HG02970 (cell line): Measurements from ENCODE around the gene NLK.

Experiments used
- ATAC-seq: cut with Tn5 transposase; IDR thresholded peaks from one replicate; pipeline ENCODE4 v1.9.1; 2021; ENCODE audit warnings: mild to moderate bottlenecking, moderate library complexity, moderate number of reproducible peaks; ENCODE audit not compliant: unreplicated experiment, low FRiP score

The NLK gene

DNA sequence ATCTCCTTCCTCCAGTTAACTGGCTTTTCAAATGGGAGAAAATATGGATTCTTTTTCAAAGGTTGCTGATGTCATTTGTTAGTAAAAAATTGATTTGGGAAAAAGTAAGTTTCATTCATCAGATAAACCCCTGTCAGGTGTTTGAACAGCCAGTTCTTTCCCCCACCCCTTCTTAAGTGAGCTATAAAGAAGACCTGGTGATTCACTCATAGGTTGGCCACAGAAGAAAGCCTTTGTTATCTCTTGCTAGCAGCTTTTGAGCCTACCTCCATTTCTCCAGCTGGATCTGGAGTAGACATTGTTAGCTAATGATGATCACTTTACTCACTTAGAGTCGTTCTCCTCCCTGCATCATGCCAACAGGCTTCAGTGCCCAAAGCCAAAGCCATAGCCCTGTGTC, 63.0 kb downstream of the NLK start:
- ATAC-seq, result no peak

GRCh38 chr17:28110184-28110583, 67.7 kb downstream of the NLK start:
- ATAC-seq, result no peak

DNA sequence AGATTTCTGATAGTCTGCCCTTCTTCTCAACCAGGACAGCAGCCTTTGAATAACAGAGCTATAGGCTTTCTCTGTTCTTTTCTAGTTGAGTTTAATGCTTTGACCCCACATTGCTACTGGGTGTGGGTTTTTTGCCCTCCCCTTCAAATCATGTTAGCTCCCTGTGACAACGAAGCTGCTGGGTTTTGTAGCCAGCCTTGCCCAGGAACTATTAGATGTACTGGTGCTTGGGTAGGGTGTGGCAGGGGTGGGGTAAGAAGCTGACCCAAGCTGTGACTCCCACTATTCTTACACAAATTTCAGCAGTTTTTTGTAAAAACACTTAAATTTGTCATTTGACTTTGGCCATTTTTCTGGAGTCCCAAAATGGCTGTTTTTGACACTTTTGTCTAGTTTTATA, 69.7 kb downstream of the NLK start:
- no peak for ATAC-seq

DNA sequence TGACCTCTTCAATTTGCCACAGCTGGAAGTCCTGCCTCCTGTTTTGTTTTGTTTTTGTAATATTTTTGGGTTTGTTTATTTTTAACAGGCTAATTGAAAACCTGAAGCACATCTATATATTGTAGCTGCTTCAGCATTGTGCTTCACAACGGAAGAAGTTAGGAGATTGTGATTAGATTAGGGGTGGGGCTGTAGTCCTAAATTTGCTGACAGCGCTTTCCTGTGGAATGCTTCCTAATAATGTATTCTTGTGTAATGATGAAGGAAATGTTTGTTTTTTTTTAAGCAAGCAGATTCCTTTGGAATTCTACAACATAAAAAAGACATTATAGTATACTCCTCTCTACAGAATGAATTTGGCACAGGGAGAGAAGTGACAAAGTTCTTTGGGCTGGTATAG, 70.1 kb downstream of the NLK start:
- ATAC-seq, result no peak

DNA sequence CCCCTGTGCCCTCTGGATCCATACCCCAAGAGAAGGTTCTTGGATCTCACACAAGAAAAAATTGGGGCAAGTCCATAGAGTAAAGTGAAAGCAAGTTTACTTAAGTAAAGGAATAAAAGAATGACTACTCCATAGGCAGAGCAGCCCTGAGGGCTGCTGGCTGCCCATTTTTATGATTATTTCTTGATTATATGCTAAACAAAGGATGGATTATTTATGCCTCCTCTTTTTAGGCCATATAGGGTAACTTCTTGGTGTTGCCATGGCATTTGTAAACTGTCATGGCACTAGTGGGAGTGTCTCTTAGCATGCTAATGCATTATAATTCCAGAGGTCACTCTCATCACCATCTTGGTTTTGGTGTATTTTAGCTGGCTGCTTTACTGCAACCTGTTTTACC, 70.8 kb downstream of the NLK start:
- ATAC-seq, result no peak

DNA sequence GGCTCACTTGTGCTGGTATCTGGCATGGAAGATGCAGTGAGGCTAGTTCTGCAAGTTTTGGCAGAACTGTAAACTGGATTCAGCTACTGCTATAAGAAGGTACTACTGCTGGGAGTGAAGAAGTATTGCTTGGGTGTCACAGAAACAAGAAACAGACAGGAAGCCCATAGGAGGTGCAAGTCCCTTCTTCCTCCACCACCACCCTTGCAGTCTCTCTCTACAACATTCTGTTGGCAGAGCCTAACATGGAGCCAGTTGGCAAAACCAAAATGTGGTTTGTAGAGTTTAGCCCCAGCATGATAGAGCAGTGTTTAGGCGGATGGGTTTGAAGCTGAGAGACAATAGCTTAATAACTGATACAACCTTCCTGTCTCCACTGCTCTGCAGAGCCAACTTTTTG, 72.6 kb downstream of the NLK start:
- no peak for ATAC-seq

- ATAC-seq, result no peak
Measured at GRCh38 chr17:28117304-28117703, 74.8 kb downstream of the NLK start.

- no peak for ATAC-seq
Measured at GRCh38 chr17:28118362-28118761, 75.9 kb downstream of the NLK start.

- no peak for ATAC-seq
Measured at GRCh38 chr17:28119046-28119445, 76.6 kb downstream of the NLK start.

GRCh38 chr17:28119560-28119959, 77.1 kb downstream of the NLK start:
- no peak for ATAC-seq

- ATAC-seq, result no peak
Measured at GRCh38 chr17:28120766-28121165, 78.3 kb downstream of the NLK start.

DNA sequence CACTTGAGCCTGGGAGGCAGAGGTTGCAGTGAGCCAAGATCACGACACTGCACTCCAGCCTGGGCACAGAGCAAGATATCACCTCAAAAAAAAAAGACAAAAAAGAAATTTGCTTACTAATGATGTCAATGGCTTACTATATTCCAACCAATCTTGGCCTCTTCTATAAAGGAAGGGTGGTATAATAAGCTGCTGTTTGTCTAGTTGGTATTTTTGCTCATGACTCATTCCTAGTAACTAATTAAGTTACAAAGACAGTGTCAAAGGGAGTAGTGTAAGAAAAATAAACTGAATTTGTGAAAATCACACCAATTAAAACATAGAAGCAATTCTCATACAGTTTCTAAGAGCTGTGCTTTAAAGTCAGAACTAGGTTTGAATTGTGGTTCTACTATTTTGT, 82.5 kb downstream of the NLK start:
- no peak for ATAC-seq

GRCh38 chr17:28125526-28126378, 83.3 kb downstream of the NLK start:
- no peak for ATAC-seq

- no peak for ATAC-seq
Measured at GRCh38 chr17:28127196-28127595, 84.7 kb downstream of the NLK start.

- no peak for ATAC-seq
Measured at GRCh38 chr17:28128779-28129178, 86.3 kb downstream of the NLK start.

DNA sequence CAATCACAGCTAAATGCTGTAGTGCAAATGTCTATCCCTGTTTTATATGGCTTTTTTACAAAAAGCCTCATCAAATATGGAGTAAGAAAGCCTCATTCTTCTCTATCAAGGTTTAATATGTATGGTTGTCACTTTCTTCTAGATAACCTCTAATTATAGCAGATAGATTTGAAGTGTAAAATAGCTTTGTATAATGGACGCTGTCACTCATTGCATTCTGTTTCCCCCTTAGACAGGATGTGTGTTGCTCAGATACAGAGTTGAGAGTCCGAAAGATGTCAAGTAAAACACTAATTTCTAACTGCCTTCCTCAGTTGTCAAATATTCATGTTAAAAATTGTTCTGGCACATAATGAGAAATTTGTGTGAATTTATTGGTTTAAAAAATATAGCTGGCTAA, 88.0 kb downstream of the NLK start:
- ATAC-seq, result no peak

DNA sequence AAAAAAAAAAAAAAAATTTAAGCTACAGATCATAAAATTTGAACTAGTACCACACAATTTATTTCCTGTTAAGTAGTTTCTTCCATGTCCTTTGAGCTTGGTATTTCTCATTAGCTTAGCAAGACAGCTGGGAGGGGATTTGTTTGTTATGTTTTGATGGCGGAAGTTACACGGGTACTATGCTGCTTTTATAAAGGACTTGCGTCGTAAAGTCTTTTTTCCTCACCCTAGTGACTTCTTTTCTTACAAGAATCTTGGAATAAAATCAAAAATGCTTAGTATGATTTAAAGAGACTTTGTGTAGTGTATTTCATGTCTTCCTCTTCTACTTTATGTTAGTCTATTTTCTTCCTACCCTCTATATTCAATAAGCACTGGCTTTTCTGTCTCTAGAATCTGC, 89.1 kb downstream of the NLK start:
- ATAC-seq, result no peak

- no peak for ATAC-seq
Measured at GRCh38 chr17:28133562-28133970, 91.1 kb downstream of the NLK start.

GRCh38 chr17:28136923-28137322, 94.4 kb downstream of the NLK start:
- ATAC-seq, result no peak

- ATAC-seq, result no peak
Measured at GRCh38 chr17:28139822-28140221, 97.3 kb downstream of the NLK start.

DNA sequence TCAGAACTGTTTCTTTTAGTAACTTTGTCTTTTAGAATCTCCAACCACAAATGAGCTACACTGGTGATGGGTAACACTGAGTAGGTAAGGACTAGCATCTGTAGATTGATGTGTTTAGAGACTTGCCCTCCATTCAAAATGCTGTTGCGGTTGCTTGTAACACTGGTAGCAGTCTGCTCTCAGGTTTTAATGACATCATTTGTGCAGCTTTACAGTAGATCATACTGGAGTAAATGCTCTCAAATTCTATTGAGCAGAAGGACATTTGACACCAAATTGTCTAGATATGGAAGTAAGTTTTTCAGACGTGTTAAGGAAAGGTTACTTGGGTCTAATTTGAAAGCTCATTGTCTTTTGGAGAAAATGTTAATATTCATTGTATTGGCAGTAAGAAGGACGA, 98.8 kb downstream of the NLK start:
- no peak for ATAC-seq

DNA sequence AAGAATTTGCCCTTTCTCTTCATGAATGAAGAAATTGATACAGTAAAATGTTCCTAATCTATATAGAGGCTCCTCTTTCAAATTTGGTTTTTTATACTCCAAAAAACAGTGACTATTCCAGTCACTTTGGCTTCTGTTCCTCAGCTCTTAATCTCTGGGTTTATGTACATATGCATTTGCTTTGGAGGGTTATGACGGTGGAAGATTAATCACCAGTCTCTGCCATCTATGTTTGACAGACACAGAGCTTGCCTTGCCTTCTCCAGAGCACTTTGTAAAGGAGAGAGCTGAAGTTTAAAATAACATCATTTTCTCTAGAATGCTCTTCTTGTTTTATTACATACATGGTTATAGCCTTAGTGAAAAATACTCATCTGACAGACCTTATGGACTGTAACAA, 99.3 kb downstream of the NLK start:
- no peak for ATAC-seq

DNA sequence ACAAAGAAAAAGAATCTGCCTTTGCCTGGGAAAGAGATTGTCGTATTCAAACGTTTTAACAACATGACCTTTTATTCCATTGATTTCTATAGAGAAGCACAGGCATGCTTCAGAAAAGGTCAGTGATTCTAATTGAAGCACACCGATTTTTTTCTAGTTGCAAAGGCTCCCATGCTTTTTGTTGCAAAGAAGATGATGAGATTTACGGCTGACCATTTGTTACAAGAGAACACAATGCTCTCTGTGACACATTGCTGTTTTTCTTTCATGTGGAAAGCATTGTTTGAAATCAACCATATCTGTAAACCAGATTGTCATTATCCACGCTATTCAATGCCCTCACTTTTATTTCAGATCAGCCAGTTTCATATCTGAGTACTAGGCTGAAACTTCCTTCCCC, 99.8 kb downstream of the NLK start:
- no peak for ATAC-seq
